Measurements from ENCODE around the gene SEPTIN2. TPM values are rescaled to one million over a fixed set of nuclear protein-coding genes. Genes with fewer than 3 reads are reported as not detected.
"Not testable (repeated sequence)": the region's sequence is repeated elsewhere in the genome, so short reads cannot be mapped to it uniquely, and the experiment has no call there.

SEPTIN2 gene
- total RNA-seq, 1 experiment from 2014 or later = 502 TPM

DNA sequence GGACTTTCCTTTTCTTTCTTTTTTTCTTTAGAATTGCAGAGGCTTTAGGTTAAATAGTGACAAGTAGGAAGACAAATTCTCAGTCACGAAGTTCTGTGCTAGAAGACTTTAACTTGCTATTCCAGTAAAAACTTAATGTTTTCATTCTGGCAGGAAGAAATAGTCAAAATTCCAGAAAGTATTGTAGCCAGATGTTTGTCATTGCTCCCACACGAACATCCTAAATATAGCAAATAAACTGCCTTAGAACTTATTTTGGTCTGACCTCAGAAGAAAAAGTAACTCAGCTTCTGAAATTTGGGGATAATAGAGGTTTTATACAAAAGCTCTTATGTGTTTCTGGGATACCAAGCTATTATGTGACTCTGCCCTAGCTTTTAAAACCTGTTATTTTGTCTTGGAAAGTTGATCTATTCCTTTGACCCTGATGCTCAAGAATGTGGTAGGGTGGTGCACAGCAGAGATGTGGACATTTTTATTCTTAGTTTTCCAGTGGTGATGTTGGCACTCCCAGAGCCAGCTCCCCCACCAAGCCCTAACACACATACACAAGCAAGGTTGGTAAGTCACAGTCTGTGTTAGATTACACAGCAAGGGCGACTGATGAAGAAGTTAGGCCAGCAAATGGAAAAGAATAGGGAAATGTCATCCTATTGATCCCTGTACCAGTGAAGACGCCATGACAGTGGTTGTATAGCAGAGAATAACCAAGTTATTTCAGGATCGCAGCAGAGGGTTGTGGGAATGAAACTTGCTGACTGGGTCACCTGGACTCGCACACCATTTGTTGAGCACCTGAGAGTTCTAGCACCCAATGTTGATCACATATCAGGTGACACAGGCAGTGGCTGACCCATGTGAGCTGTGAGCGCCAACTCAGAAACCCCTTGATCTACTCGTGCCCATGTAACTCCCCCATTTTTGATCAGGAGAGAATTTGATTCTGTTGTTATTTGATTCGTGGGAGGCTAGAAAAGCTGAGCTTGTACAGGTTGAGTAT lies 64.1 kb downstream of the SEPTIN2 start:
- peak; percentile 32 for DNase-seq (ENCODE audit: low read depth)

DNA sequence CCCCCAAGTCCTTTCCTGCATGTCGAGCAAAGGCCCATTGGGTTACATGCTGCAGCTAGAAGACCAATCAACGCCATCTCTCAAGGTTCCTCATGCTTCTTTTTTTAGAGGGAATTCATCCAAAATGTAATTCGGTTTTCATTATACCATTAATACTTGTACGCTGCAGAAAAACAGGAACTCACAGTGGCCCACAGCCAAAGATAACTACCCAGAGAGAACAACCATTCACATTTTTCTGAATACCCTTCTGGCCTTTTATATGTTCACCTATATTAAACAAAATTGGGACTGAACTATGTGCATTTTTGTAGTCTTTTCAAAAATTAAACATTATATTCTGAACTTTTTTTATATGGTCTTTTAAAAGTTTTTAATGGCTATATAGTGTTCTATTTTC lies 66.1 kb downstream of the SEPTIN2 start:
- DNase-seq (ENCODE audit: low read depth) = no peak

DNA sequence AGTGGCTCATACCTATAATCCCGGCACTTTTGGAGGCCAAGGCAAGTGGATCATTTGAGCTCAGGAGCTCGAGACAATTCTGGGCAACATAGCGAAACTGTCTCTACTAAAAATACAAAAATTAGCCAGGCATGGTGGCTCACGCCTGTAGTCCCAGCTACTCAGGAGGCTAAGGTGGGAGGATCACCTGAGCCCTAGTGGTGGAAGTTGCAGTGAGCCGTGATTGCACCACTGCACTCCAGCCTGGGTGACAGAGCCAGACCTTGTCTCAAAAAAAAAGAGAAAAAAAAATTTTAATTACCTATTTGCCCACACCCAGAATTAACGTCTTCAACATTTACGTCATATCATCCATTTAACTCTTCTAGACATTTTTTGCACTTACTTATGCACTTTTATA lies 69.7 kb downstream of the SEPTIN2 start:
- DNase-seq (ENCODE audit: low read depth) = not testable (repeated sequence)

DNA sequence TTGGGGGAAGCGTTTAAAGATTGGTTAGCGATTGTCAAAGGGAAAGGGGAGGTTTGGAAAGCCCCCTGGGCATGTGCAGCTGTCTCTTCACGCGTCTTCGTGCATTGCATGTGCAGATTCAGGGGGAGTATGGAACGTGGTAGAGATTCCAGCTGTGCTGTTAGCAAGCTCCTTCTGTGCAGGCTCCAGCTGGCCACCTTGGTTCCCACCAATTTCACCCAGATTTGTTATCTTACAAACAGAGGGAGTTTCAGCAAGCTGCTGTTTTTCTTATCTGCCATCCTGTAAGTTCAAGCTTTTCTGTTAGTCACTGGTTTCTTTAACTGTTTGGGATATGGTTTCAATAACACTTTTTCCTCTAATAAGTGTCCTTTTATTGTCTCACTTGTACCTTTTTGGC lies 70.8 kb downstream of the SEPTIN2 start:
- no peak for DNase-seq (ENCODE audit: low read depth)

DNA sequence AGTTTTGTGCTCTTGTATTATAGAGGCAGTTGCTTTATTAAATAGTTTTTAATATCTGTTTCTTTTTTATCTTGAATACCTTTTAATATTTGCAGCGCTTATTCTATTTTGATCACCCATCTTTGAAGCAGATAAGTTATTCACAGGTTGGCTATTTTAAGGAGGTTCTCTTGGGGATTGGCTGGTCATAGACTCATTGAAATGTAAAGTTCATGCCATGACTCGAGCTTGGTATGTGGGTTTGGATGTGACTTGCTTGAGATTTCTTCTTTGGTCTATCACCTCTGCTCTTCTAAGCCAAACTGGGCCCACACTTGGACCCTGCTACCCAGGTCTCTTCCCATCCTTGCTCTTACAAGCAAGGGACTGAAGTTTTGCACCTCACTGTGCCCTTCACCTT lies 74.0 kb downstream of the SEPTIN2 start:
- no peak for DNase-seq (ENCODE audit: low read depth)

DNA sequence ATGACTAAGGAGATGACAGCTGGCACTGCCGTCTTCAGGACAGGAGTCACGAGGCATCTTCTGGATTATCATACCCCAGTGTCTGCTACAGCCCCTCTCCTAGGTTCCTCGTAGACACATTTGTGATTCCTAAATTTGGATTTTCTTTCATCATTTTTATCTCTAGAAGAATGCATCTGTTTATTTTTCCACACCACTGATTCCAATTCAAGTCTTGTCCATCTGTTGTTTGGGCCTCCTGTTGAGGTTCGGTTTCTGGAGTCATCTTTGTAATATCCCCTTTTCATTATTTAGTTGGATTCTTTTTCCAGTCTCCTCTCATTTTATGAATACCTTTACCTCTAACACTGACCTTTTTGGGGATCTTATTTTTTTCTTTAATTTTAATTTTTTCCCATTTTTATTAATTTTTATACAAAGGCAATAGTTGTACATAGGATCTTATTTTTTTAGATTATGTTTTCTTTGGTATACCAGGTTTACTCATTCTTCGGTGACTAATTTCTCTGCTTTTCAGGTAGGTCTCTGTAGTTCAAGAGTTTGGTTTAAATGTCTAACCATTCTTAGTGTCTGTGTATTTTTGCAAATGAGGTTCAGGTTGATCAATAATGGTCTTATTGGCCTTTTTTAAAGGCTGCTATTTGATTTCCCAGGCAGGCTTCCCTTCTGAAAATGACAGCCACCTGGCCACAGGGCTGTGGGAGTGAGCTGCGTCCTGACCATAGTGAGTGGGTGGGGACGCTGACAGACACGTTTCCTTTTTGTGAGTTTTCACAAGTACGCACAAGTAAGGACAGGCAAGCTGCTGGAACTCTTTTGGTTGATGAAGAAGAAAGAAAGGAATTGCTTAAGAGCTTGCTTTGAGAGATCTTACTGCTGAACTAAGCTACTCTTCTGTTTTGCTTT lies 74.8 kb downstream of the SEPTIN2 start:
- DNase-seq (ENCODE audit: low read depth) = no peak

DNA sequence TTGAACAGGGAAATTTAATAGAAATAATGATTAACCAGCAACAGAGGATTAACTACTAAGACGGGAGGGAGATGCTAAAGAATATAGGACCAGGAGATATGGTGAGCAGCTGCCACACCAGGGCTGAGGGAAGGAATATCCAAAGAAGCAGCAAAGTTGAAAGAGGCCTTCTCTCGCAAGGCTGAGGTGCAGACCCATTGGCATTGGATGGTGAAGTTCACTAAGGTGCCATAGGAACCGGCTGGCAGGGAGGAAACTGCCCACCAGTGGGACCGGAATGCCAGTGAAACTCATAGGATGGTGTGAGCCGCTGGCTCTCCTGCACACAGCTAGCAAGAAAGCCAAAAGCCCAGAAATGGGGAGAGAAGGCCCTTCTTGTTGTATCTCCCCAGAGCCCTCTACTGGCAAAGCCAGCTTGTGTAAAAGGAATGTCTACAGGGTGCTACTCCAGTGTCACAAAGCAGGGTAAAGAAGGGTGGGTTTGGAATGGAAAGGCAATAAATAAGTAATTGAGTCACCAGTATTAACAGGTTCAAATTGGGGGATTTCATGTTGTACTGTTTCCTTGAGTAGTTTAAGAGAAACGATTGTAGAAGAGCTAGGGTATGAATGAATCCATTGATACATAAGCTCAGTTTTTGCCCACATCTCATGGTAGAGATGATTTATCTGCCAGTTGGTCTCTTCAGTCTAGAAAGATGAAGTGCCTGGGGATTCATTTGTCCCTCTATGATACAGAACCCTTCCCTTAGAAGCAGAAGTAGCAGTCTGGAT lies 76.4 kb downstream of the SEPTIN2 start:
- peak; percentile 55 for DNase-seq (ENCODE audit: low read depth)

DNA sequence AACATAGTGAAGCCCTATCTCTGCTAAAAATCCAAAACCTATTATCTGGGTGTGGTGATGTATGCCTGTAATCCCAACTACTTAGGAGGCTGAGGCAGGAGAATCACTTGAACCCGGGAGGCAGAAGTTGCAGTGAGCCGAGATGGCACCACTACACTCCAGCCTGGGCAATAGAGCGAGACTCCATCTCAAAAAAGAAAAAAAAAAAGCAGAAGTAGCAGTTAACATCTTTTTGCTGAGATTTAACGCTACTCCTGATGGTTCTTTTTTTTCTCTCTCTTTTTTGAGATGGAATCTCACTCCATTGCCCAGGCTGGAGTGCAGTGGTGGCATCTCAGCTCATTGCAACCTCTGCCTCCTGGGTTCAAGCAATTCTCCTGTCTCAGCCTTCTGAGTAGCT lies 77.0 kb downstream of the SEPTIN2 start:
- not testable (repeated sequence) for DNase-seq (ENCODE audit: low read depth)

DNA sequence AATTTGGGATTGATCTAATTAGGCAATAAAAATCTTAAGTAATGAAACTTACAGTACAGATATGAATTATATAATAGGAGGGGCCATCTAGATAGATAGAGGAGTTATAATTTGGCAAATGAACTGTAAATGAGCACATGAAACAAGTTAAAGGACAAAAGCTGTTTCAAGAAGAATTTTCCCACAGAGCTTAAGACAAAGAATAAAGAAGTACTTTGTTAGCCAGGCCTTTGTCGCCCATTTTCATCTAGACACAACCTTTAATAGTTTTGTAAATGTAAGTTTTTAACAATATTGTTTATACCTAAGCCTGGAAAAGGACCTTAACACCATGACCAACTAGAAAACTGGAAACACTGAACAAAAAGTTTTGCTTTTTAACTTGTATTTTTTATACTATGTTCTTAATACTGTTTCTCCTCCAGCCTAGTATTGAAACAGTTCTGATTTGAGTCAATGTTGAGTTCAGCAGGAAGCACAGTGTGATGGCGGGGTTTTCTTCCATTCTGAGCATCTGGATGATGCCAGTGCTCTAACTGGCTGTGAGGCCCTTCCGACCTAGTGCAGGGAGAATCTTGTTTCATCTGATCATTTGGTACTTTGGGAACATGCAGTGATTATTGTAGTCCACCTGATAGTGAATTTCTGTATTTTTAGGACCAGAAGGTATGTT lies 77.9 kb downstream of the SEPTIN2 start:
- DNase-seq (ENCODE audit: low read depth) = no peak

DNA sequence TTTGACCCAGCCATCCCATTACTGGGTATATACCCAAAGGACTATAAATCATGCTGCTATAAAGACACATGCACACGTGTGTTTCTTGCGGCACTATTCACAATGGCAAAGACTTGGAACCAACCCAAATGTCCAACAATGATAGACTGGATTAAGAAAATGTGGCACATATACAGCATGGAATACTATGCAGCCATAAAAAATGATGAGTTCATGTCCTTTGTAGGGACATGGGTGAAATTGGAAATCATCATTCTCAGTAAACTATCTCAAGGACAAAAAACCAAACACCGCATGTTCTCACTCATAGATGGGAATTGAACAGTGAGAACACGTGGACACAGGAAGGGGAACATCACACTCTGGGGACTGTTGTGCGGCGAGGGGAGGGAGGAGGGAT lies 81.1 kb downstream of the SEPTIN2 start:
- DNase-seq (ENCODE audit: low read depth) = not testable (repeated sequence)

DNA sequence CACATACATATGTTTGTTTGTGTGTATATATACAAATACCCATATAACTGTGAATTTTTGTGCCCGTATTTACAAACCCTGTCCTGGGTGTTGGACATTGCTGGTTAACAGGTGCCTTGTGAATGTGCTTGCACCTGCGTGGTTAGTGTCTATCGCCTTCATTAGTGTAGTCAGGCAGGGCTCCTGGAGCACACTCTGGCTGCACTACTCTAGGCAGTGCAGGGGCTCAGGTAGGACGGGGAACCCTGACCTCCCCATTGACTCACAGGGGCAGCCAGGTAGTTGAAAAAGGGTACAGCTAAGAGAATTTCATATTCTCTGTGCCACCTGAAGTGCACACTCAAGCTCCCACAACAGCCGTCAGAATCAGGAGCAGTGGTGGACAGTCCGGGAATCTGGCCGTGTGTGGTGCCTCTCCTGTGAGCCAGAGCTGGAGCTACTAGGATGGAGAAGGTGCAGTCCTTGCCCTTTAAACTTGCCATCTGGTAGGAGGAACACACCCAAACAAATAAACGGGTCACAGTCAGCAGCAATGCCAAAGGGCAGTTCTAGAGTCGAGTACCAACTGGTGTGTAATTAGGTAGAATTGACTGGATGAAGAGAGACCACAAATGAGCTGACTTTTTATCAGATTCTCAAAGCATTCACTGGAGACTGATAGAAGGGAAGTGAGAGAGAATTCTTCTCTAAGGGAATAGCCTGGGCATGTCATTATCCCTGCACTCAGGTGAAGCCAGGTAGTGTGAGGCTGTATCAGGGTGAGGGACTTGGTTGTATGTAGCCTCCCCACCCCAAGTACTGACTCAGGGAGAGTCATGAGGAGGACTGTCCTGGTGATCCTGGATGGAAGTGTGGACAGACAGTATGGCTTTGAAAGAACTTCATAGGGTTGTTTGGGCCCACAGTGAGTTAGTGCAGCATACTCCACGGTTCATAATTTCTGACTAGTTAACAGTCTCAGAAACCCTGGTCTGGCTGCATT lies 84.5 kb downstream of the SEPTIN2 start:
- DNase-seq (ENCODE audit: low read depth) = no peak

Other genes starting within 250 kb of the SEPTIN2 start
- gene MTERF4, start 213.6 kb upstream of the SEPTIN2 start, total RNA-seq (2014; rRNA removed; shearing (Covaris generic)) = 23.9 and 30.8 TPM in 2 replicates
- gene PASK, start 166.5 kb upstream of the SEPTIN2 start, total RNA-seq (2014; rRNA removed; shearing (Covaris generic)) = 4.8 and 6.3 TPM in 2 replicates
- 101 TPM in 2 replicates for gene PPP1R7, start 165.5 kb upstream of the SEPTIN2 start, total RNA-seq (2014; rRNA removed; shearing (Covaris generic))
- gene ANO7, start 127.2 kb upstream of the SEPTIN2 start, total RNA-seq (2014; rRNA removed; shearing (Covaris generic)) = 0.72 and 1.1 TPM in 2 replicates
- gene HDLBP, start 253 bp upstream of the SEPTIN2 start, total RNA-seq (2014; rRNA removed; shearing (Covaris generic)) = 403 and 467 TPM in 2 replicates
- gene FARP2, start 40.4 kb downstream of the SEPTIN2 start, total RNA-seq (2014; rRNA removed; shearing (Covaris generic)) = 38.1 and 41.6 TPM in 2 replicates
- gene STK25, start 192.7 kb downstream of the SEPTIN2 start, total RNA-seq (2014; rRNA removed; shearing (Covaris generic)) = 158 and 188 TPM in 2 replicates
- gene BOK, start 242.8 kb downstream of the SEPTIN2 start, total RNA-seq (2014; rRNA removed; shearing (Covaris generic)) = 13.1 and 13.2 TPM in 2 replicates

All from RPMI7951 (cell line).